Ishikawa (cell line): ENCODE data around the gene CACNA1C.

Experiments used
- CREB1 ChIP-seq: IDR thresholded peaks from 2 replicates; pipeline ENCODE4 v1.6.1; 2012; ENCODE audit warnings: low read depth
- EGR1 ChIP-seq: IDR thresholded peaks from 2 replicates; pipeline ENCODE4 v1.6.1; 2012
- EP300 ChIP-seq: IDR thresholded peaks from 2 replicates; pipeline ENCODE4 v1.6.1; 2012; ENCODE audit warnings: borderline replicate concordance
- FOXM1 ChIP-seq: IDR thresholded peaks from 2 replicates; pipeline ENCODE4 v1.6.1; 2012; ENCODE audit warnings: low read depth, borderline replicate concordance
- RAD21 ChIP-seq: IDR thresholded peaks from 2 replicates; pipeline ENCODE4 v1.6.1; 2012; ENCODE audit warnings: low read depth
- REST ChIP-seq: IDR thresholded peaks from 2 replicates; pipeline ENCODE4 v1.6.1; 2012; ENCODE audit warnings: low read depth, mild to moderate bottlenecking
- TAF1 ChIP-seq: IDR thresholded peaks from 2 replicates; pipeline ENCODE4 v1.6.1; 2012; ENCODE audit warnings: low read depth, mild to moderate bottlenecking
- TCF12 ChIP-seq: IDR thresholded peaks from 2 replicates; pipeline ENCODE4 v1.6.1; 2012; ENCODE audit warnings: low read depth
- TEAD4 ChIP-seq: IDR thresholded peaks from 2 replicates; pipeline ENCODE4 v1.6.1; 2012
- YY1 ChIP-seq: IDR thresholded peaks from 2 replicates; pipeline ENCODE4 v1.6.1; 2012; ENCODE audit warnings: low read depth

- TF ChIP-seq YY1 (no peak), REST (no peak), TAF1 (no peak), TCF12 (no peak), FOXM1 (no peak), CREB1 (no peak), EP300 (no peak), TEAD4 (no peak), EGR1 (no peak), RAD21 (no peak)
These were observed 212.8 kb downstream of the CACNA1C start for GRCh38 chr12:2265461-2266167.
